ENCODE data around the gene TNIK. TPM values are rescaled to one million over a fixed set of nuclear protein-coding genes. Genes with fewer than 3 reads are reported as not detected.

The TNIK gene
- total RNA-seq, 1 experiment from 2014 or later = 22.4 TPM

GRCh38 chr3:171064461-171064860 lies 395.7 kb downstream of the TNIK start:
- Histone ChIP-seq H3K9me3 (no peaks in the 10 kb centered on the region), H3K27me3 (replicated peaks; ENCODE audit: control insufficient read depth, insufficient read depth, low read length) (no peaks in the 10 kb centered on the region), H3K36me3 (ENCODE audit: control insufficient read depth, insufficient read depth, low read length) (no peaks in the 10 kb centered on the region; the same call in 1 of the 2 replicates), H3K4me1 (peaks cover 11% of the 10 kb centered on the region), H3K4me3 (ENCODE audit: low read depth, low read length) (no peak overlapping the region)
- TF ChIP-seq CTCF (IDR thresholded peaks at IDR 0.05; ENCODE audit: insufficient read depth in 1 of 2, low read depth in 1 of 2, low read length in 1 of 2, severe bottlenecking in 1 of 2, unreplicated experiment in 1 of 2) = no peak
- no peaks in the 10 kb centered on the region for H3K9me3 Mint-ChIP-seq (ENCODE audit: unreplicated experiment)
- H3K27me3 Mint-ChIP-seq (ENCODE audit: insufficient read depth, unreplicated experiment) = no peaks in the 10 kb centered on the region
- H3K4me1 Mint-ChIP-seq (ENCODE audit: low read depth, unreplicated experiment) = no peaks in the 10 kb centered on the region
- H3K36me3 Mint-ChIP-seq (ENCODE audit: insufficient read depth, unreplicated experiment) = peaks cover 6% of the 10 kb centered on the region
- intact Hi-C loops (cut with micrococcal nuclease; ENCODE audit: unreplicated experiment) = no loop called here
- ChIA-PET CTCF (no interaction called here), POLR2A (no interaction called here)
- no TSS peak for BruUV-seq (replicated peaks)
- no peak overlapping the region for H3K4me3 Mint-ChIP-seq (ENCODE audit: unreplicated experiment)
- no peak for DNase-seq
- no peak overlapping the region for H3K27ac Mint-ChIP-seq (ENCODE audit: unreplicated experiment)

GRCh38 chr3:171061749-171062148 lies 398.5 kb downstream of the TNIK start:
- no peaks in the 10 kb centered on the region for H3K4me1 Mint-ChIP-seq (ENCODE audit: low read depth, unreplicated experiment)
- H3K27me3 Mint-ChIP-seq (ENCODE audit: insufficient read depth, unreplicated experiment) = no peaks in the 10 kb centered on the region
- Histone ChIP-seq H3K36me3 (ENCODE audit: control insufficient read depth, insufficient read depth, low read length) (no peaks in the 10 kb centered on the region; the same call in 1 of the 2 replicates), H3K4me1 (peaks cover 38% of the 10 kb centered on the region), H3K9me3 (no peaks in the 10 kb centered on the region), H3K27me3 (replicated peaks; ENCODE audit: control insufficient read depth, insufficient read depth, low read length) (no peaks in the 10 kb centered on the region), H3K4me3 (ENCODE audit: low read depth, low read length) (no peak overlapping the region)
- POLR2A ChIA-PET = no interaction called here
- CTCF ChIA-PET = no interaction called here
- BruUV-seq (replicated peaks) = no TSS peak
- no peak overlapping the region for H3K4me3 Mint-ChIP-seq (ENCODE audit: unreplicated experiment)
- H3K36me3 Mint-ChIP-seq (ENCODE audit: insufficient read depth, unreplicated experiment) = no peaks in the 10 kb centered on the region
- no peaks in the 10 kb centered on the region for H3K9me3 Mint-ChIP-seq (ENCODE audit: unreplicated experiment)
- no peak for TF ChIP-seq CTCF (IDR thresholded peaks at IDR 0.05; ENCODE audit: insufficient read depth in 1 of 2, low read depth in 1 of 2, low read length in 1 of 2, severe bottlenecking in 1 of 2, unreplicated experiment in 1 of 2)
- intact Hi-C loops (cut with micrococcal nuclease; ENCODE audit: unreplicated experiment) = no loop called here
- no peak overlapping the region for H3K27ac Mint-ChIP-seq (ENCODE audit: unreplicated experiment)
- no peak for DNase-seq

GRCh38 chr3:171059978-171060377 lies 400.2 kb downstream of the TNIK start:
- Histone ChIP-seq H3K36me3 (ENCODE audit: control insufficient read depth, insufficient read depth, low read length) (no peaks in the 10 kb centered on the region), H3K9me3 (no peaks in the 10 kb centered on the region), H3K4me1 (peaks cover 52% of the 10 kb centered on the region), H3K4me3 (ENCODE audit: low read depth, low read length) (no peak overlapping the region), H3K27me3 (replicated peaks; ENCODE audit: control insufficient read depth, insufficient read depth, low read length) (no peaks in the 10 kb centered on the region)
- ChIA-PET CTCF (no interaction called here), POLR2A (no interaction called here)
- Mint-ChIP-seq H3K4me1 (ENCODE audit: low read depth, unreplicated experiment) (no peaks in the 10 kb centered on the region), H3K4me3 (ENCODE audit: unreplicated experiment) (no peak overlapping the region), H3K36me3 (ENCODE audit: insufficient read depth, unreplicated experiment) (no peaks in the 10 kb centered on the region), H3K27ac (ENCODE audit: unreplicated experiment) (no peak overlapping the region), H3K27me3 (ENCODE audit: insufficient read depth, unreplicated experiment) (no peaks in the 10 kb centered on the region), H3K9me3 (ENCODE audit: unreplicated experiment) (no peaks in the 10 kb centered on the region)
- BruUV-seq (replicated peaks) = no TSS peak
- no peak for DNase-seq
- no peak for TF ChIP-seq CTCF (IDR thresholded peaks at IDR 0.05; ENCODE audit: insufficient read depth in 1 of 2, low read depth in 1 of 2, low read length in 1 of 2, severe bottlenecking in 1 of 2, unreplicated experiment in 1 of 2)
- intact Hi-C loops (cut with micrococcal nuclease; ENCODE audit: unreplicated experiment) = no loop called here

All from Caco-2 (cell line).